HG03457 (cell line): ENCODE data around the gene NRN1L.
A peak's percentile ranks its signal among the peaks of the same experiment; 100 is the strongest.
"Not testable (repeated sequence)": the region's sequence is repeated elsewhere in the genome, so short reads cannot be mapped to it uniquely, and the experiment has no call there.

Experiments
- ATAC-seq: cut with Tn5 transposase; IDR thresholded peaks from one replicate; pipeline ENCODE4 v1.9.1; 2021; ENCODE audit warnings: moderate number of reproducible peaks; ENCODE audit not compliant: unreplicated experiment

The NRN1L gene

DNA sequence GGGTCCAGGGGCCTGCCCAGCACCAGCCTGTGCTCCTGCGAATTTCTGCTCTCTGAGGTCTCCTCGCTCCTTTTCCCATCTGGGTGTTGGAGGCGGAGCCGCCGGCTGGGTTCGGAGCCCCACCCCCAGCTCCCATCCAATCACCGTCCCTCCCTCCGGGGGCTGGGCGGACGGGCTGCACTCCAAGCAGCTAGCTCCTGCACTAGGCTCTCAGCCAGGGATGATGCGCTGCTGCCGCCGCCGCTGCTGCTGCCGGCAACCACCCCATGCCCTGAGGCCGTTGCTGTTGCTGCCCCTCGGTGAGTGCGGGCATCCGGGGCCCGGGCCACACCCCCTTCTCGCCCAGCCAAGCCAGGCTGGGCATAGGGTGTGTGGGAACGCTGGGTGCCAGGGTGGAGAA lies at the start of gene NRN1L:
Gene NRN1L (plus strand): TSS at position 202 of the 400 bp plus-strand sequence. CDS start 19 bp downstream, at position 221.
- ATAC-seq = no peak

DNA sequence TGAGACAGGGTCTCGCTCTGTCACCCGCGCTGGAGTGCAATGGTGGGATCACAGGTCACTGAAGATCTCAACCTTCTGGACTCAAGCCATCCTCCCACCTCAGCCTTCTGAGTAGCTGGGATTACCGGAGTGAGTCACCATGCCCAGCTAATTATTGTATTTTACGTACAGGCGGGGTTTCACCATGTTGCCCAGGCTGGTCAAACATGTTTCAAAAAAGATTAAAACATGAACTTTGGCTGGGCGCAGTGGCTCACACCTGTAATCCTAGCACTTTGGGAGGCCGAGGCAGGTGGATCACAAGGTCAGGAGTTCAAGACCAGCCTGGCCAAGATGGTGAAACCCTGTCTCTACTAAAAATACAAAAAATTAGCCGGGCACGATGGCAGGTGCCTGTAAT lies 47.5 kb upstream of the NRN1L start:
- not testable (repeated sequence) for ATAC-seq

GRCh38 chr16:67837811-67838210 lies 46.9 kb upstream of the NRN1L start:
- ATAC-seq = no peak

GRCh38 chr16:67841198-67841815 lies 43.4 kb upstream of the NRN1L start:
- ATAC-seq = no peak

DNA sequence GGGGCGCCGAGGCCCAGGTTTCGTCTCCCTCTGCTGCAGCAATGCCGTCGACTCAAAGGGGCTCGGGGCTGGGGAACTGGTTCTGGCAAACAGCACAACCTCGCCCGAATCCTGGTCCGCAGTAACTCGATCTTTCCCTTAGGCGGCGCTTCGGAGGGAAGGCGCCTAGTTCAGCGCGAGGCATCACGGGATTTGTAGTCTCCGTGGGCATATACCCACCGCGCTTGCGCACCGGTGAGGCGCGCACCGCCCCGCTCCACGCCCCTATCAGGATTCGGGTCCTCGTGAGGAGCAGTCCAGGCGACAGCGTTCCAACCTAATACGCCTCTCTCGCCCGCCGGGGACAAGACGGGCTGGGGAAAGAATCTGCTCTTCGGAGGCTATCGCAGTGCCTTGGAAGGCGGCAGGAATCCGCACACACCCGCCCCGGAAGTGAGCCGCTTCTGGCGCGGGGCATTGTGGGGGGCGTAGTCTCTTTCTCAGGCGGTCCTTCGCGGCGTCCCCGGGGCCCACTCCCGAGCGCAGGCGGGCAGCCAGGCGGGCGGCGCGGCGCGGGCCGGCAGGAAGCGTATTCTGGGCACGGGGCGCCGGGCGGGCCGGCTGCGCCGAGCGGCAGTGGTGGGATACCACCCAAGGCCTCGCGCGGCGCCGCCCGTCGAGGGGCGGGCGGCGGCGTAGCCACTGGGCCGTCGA lies 42.7 kb upstream of the NRN1L start, which contains the start of gene THAP11:
Gene THAP11 (plus strand): TSS at position 505 of the 693 bp plus-strand sequence. CDS start 235 bp downstream, outside the sequence.
- ATAC-seq = peak; percentile 42

GRCh38 chr16:67842509-67843342 lies 42.0 kb upstream of the NRN1L start:
- ATAC-seq = peak; percentile 2

DNA sequence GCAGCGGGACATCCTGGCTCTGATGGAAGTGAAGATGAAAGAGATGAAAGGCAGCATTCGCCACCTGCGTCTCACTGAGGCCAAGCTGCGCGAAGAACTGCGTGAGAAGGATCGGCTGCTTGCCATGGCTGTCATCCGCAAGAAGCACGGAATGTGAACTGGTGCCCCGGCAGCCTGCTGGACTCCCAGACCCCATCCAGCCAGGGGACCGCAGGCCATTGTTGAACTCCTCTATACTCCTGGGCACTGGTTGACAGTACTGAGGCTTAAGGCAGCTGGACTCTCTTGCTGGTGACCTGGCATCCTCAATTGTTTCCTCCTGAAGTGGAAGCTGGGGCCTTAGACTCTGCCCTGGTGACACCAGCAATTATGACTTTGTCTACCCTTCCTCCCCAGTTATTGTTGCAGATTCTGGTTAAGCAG lies 41.3 kb upstream of the NRN1L start:
- ATAC-seq = no peak

- no peak for ATAC-seq
These were observed 40.2 kb upstream of the NRN1L start for GRCh38 chr16:67844497-67844896.

DNA sequence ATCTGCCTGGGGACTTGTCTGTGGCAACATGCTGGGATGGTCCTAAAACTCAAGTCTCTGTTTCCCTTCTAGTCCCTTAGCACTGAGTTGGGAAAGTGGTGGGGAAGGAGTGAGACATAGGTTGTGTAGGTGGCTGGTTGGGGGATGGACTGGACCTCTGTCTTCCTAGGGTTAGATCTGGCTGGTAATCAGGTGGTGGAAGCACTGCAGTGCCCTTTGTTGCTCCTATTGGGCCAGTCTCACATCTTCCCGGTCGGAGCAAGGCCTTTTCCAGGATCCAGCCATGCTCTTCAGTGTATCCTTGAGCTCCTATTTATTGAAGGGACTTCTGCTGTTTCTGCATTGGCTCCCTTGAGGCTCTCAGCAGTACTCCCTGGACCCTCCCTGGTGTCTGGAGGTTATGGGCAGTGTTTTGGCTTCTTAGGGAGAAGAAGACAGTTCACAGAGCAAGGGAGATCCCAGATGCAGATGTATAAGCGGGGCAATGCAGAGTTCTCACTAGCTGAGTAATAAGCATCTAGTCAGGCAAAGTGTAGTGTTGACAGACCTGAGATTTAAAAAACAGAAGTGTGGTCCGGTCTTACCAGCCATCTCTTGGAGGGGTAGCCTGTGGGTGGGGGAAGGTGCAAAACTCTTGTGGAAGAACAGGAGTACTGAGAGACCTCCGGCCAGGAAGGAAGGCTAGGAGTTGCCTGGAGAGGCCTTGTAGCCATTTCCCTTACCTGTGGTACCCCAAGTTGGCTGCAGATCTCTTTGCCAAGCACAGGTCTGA lies 39.2 kb upstream of the NRN1L start:
- ATAC-seq = no peak

- ATAC-seq = no peak
These were observed 38.7 kb upstream of the NRN1L start for GRCh38 chr16:67846063-67846319.

DNA sequence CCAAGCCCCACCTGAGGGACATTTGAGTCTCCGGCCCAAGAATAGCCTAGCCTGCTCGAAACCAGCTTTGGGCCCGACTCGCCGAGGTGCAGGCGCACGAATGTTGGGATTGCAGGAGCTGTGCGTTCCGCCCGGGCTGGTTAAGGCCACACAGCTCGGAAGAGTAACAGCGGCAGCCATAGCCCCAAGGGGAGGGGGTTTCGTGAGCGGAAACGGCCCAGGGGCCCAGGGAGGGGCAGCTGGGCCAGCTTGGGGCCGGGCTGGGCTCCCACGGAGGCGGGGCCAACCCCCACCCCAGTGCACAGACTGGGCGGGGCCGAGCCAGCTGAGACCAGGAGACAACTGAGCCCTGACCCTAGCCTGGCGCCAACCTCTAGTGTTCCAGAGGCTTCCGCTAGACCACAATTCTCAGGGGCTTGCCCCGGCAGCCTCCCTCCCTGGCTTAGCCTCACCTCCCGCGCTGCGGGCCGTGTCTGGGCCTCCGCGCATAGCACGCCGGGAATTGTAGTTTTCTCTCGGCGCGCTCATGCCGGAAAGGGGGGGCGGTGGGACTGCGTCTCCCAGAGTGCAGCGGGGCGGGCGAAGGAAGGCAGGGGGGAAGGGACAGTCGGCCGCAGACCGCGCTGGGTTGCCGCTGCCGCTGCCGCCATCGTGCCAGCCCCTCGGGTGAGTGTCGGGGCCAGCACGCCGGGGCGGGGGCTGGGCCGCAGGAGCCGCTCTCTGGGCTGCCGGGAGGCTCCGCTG lies 38.2 kb upstream of the NRN1L start, which contains the start of gene NUTF2:
Gene NUTF2 (plus strand): TSS at position 614 of the 744 bp plus-strand sequence. CDS start 18,198 bp downstream, outside the sequence.
- ATAC-seq = peak; percentile 43

DNA sequence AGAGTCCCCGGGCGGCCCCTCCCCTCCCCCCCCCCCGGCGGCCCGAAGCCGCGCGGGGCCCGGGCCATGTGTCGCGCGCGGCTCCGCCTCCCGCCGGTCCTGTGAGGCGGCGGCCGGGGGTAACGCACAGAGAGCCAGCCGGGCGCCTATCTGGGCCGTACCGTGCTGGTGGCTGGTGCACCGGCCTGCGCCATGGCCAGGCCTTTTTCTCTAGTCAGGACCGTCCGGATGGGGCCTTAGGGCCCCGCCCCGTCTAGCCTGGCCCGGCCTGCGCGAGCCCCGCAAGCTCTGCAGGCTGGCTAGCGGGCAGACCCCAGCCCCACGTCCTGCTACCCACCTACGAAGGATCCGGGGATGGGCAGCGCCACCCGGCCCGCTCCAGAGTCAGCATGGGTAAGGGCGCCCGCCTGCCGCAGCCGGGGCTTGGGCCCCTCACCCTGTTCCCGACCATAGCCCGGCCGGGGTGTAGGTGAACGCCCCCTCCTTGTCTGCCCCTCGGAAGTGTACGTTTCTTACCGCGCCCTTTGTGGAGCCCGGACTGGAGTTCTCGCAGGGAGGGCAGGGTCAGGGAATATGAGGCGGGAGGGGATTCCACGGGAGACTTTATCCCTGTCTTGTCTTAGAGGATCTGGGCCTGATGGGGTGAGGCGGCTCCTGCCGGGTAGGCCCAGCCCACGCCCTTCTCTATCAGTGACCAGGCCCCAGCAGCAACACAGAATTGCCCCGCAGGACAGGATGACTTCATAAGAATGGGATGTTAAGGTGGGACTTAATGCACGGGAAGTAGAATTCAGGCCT lies 37.4 kb upstream of the NRN1L start, which contains the start of gene CENPT:
Gene CENPT (minus strand): TSS at position 630 of the 798 bp plus-strand sequence. CDS start 13,834 bp downstream, outside the sequence.
- ATAC-seq = peak; percentile 29

DNA sequence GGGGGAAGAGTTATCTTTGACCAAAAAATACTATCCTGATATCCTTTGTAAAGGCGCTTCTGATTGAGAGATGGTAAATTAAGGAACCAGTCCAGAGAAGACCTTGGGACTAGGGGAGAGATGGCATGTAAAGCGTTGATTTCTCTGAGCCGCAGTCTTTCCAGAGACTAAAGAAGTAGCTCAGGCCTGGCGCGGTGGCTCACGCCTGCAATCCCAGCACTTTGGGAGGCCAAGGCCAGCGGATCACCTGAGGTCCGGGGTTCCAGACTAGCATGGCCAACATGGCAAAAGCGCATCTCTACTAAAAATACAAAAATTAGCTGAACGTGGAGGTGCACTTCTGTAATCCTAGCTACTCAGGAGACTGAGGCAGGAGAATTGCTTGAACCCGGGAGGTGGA lies 36.6 kb upstream of the NRN1L start:
- no peak for ATAC-seq

DNA sequence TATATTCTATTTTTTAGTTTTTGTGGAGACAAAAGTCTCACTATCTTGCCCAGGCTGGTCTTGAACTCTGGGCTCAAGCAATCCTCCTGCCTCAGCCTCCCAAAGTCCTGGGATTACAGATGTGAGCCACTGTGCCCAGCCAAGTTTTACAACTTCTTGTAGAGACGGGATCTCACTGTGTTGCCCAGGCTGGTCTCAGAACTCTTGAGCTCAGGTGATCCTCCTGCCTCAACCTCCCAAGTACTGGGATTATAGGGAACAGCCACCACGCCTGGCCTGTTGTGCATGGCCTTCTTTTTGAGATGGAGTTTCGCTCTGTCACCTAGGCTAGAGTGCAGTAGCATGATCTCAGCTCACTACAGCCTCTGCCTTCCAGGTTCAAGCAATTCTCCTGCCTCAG lies 31.0 kb upstream of the NRN1L start:
- ATAC-seq = no peak

- ATAC-seq = no peak
These were observed 28.9 kb upstream of the NRN1L start for GRCh38 chr16:67855789-67856188.

DNA sequence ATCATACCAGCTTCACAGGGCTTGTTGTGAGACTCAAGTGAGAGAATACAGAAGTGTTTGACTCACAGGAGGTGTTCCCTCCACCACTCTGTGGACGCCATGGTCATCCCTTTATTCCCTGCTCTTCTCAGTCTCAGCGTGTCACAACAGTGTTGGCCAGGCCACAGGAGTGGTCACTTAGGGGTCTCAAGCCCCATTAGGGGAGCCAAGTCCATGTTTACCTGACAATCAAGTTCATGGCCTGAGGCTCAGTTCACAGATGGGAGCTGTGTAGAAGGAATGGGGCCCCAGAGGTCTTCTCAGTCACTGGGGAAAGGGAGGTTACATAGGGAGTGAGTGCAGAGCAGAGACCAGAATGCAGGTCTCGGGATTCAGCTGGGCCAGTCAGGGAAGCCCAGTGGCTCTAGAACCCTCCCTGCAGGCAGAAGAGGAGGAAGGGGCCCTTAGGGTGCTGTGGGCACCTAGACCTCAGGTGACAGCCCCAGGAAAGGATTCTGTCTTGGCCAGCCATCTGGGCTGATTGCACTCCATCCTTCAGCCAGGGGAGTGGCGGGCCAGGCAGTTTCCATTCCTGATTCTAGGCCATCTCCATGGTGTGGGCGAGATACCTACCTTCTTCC lies 27.6 kb upstream of the NRN1L start:
- ATAC-seq = no peak

GRCh38 chr16:67857547-67858233 lies 27.0 kb upstream of the NRN1L start:
- ATAC-seq = no peak

- ATAC-seq = no peak
These were observed 26.2 kb upstream of the NRN1L start for GRCh38 chr16:67858500-67858899.
